ENCODE results near the gene TMEM9. TPM values are rescaled to one million over a fixed set of nuclear protein-coding genes. Genes with fewer than 3 reads are reported as not detected.

The TMEM9 gene
- total and polyA plus RNA-seq, 10 of the 15 experiments (the other 5 are each of a cell fraction or from before 2014, with no cell fraction given), result 7.2 to 46.1 (median 17.3) TPM

DNA sequence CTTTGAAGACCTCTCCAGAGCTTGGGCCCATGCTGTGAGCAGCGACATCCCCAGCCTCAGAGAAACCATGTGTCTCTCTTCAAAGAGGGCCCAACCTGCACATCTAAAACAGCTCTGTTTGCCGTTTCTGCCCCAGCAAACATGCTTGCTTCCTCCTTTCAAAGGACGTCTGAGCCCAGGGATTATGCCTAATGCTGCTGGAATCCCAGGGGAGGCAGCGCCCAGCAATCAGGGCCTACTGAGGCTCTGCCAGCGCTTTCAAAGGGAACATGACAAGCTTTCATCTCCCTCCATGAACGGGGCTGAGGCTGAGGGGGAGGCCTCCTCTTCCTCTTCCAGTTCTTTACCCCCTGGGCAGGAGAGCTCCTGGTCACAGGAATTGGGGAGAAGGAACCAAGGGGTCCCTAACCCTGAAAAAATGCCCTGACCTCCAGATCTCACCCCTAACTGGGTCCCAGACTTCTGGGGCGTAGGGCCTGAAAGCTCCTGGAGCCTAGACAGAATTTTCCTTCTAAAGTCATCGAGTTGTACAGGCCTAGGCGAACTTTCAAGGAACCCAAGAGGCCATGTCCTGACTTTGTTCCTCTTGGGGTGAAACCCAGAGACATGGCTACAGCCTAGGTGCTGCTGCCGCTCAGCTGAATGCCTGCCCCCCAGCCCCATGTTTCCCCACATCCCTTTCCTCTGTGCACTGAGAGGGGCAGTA lies 13.9 kb downstream of the TMEM9 start (continued):
- no peak for TF ChIP-seq MTA3 (IDR thresholded peaks at IDR 0.05; ENCODE audit: borderline replicate concordance, low read length)
- no peak for TF ChIP-seq NFIC (IDR thresholded peaks at IDR 0.05; ENCODE audit: low read depth, low read length)
- no peak for TF ChIP-seq NFYB (IDR thresholded peaks at IDR 0.05; ENCODE audit: insufficient read depth, low read depth, low read length)
- TF ChIP-seq, protein P1, sequence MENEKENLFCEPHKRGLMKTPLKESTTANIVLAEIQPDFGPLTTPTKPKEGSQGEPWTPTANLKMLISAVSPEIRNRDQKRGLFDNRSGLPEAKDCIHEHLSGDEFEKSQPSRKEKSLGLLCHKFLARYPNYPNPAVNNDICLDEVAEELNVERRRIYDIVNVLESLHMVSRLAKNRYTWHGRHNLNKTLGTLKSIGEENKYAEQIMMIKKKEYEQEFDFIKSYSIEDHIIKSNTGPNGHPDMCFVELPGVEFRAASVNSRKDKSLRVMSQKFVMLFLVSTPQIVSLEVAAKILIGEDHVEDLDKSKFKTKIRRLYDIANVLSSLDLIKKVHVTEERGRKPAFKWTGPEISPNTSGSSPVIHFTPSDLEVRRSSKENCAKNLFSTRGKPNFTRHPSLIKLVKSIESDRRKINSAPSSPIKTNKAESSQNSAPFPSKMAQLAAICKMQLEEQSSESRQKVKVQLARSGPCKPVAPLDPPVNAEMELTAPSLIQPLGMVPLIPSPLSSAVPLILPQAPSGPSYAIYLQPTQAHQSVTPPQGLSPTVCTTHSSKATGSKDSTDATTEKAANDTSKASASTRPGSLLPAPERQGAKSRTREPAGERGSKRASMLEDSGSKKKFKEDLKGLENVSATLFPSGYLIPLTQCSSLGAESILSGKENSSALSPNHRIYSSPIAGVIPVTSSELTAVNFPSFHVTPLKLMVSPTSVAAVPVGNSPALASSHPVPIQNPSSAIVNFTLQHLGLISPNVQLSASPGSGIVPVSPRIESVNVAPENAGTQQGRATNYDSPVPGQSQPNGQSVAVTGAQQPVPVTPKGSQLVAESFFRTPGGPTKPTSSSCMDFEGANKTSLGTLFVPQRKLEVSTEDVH (IDR thresholded peaks at IDR 0.05; ENCODE audit: low read depth, partially characterized antibody), result no peak

DNA sequence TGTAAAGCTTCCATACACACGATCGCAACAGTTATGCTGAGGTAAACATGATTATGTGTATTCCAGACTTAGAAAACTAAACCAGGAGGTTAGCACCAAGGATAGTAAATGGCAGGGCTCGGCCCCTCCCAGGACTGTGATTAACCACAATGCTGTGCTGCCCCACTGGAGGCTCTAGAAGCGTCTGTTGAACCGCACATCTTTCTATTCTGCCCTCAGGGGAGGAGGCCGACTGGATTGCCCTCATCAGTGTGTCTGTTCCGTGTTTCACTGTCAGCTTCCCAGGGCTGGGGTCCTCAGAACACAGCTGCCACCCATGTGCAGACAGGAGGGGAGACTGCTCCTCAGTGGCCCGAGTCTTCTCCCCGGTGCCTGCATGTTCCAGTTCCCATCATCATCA lies 14.5 kb downstream of the TMEM9 start:
- SMC1A ChIA-PET (ENCODE audit: uncharacterized antibody, unreplicated experiment), result no interaction called here
- no peak overlapping the region for H3K4me3 ChIP-seq
- POLR2A ChIA-PET, result interaction anchor here (0.5 kb wide), 1 partner anchor 862 kb away, joined by 3 read pairs; no protein-coding TSS in a partner anchor
- no peak overlapping the region for H3K27ac ChIP-seq (ENCODE audit: control insufficient read depth, insufficient read depth)
- H3K4me1 ChIP-seq (ENCODE audit: control insufficient read depth, insufficient read depth, low read length), result no peaks in the 10 kb centered on the region
- no peaks in the 10 kb centered on the region for H3K27me3 ChIP-seq (replicated peaks in 1 of 2; ENCODE audit: control insufficient read depth in 2 of 2, insufficient read depth in 2 of 2, low read length in 1 of 2)
- peaks cover 4 to 6% of the 10 kb centered on the region in 2 experiments; a peak in 3 of 4 replicates for H3K36me3 ChIP-seq (ENCODE audit: control insufficient read depth in 2 of 2, insufficient read depth in 2 of 2, low read length in 1 of 2)
- H3K9me3 ChIP-seq (replicated peaks; ENCODE audit: control insufficient read depth, insufficient read depth, low read length), result no peaks in the 10 kb centered on the region
- BruUV-seq (replicated peaks), result no TSS peak
- CTCF ChIA-PET, result no interaction called here
- no peak overlapping the region for H3K4me2 ChIP-seq (ENCODE audit: control insufficient read depth, insufficient read depth)
- FAIRE-seq (no peak), ATAC-seq (no peak), DNase-seq (ENCODE audit: low read depth, low spot score) (no peak)
- no peak overlapping the region for H3K9ac ChIP-seq (ENCODE audit: control insufficient read depth, insufficient read depth, low read length)
- in situ Hi-C loops (cut with MboI), result no loop called here
- H4K20me1 ChIP-seq (ENCODE audit: control insufficient read depth, insufficient read depth), result no peaks in the 10 kb centered on the region; the same call in 1 of the 2 replicates
- no peak overlapping the region for H2AFZ ChIP-seq (ENCODE audit: control insufficient read depth, low read depth, low read length)
- 97% methylated on average over 9 of the region's 9 CpGs for WGBS (ENCODE audit: insufficient coverage, insufficient replicate concordance, low lambda C conversion rate, missing lambda C conversion rate)
- H3K79me2 ChIP-seq (ENCODE audit: control insufficient read depth, insufficient read depth, low read length), result no peaks in the 10 kb centered on the region
- intact Hi-C loops (cut with micrococcal nuclease; ENCODE audit: unreplicated experiment), result no loop called here
- RAD21 ChIA-PET (ENCODE audit: unreplicated experiment), result no interaction called here
- no peak for TF ChIP-seq POU2F2 (IDR thresholded peaks at IDR 0.05; ENCODE audit: borderline replicate concordance, low read depth, low read length)
- no peak for TF ChIP-seq MEF2A (IDR thresholded peaks at IDR 0.05; ENCODE audit: insufficient read depth, low read depth, low read length)
- TF ChIP-seq, protein P2, sequence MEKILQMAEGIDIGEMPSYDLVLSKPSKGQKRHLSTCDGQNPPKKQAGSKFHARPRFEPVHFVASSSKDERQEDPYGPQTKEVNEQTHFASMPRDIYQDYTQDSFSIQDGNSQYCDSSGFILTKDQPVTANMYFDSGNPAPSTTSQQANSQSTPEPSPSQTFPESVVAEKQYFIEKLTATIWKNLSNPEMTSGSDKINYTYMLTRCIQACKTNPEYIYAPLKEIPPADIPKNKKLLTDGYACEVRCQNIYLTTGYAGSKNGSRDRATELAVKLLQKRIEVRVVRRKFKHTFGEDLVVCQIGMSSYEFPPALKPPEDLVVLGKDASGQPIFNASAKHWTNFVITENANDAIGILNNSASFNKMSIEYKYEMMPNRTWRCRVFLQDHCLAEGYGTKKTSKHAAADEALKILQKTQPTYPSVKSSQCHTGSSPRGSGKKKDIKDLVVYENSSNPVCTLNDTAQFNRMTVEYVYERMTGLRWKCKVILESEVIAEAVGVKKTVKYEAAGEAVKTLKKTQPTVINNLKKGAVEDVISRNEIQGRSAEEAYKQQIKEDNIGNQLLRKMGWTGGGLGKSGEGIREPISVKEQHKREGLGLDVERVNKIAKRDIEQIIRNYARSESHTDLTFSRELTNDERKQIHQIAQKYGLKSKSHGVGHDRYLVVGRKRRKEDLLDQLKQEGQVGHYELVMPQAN (conservative IDR thresholded peaks at IDR 0.05), result no peak
- TF ChIP-seq KAT2A (conservative IDR thresholded peaks at IDR 0.05; ENCODE audit: control insufficient read depth, low read depth, low read length), result no peak
- TF ChIP-seq KLF5 (IDR thresholded peaks at IDR 0.05; ENCODE audit: partially characterized antibody), result no peak
- TF ChIP-seq, protein P3, sequence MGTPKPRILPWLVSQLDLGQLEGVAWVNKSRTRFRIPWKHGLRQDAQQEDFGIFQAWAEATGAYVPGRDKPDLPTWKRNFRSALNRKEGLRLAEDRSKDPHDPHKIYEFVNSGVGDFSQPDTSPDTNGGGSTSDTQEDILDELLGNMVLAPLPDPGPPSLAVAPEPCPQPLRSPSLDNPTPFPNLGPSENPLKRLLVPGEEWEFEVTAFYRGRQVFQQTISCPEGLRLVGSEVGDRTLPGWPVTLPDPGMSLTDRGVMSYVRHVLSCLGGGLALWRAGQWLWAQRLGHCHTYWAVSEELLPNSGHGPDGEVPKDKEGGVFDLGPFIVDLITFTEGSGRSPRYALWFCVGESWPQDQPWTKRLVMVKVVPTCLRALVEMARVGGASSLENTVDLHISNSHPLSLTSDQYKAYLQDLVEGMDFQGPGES (IDR thresholded peaks at IDR 0.05), result no peak
- TF ChIP-seq, protein P4, sequence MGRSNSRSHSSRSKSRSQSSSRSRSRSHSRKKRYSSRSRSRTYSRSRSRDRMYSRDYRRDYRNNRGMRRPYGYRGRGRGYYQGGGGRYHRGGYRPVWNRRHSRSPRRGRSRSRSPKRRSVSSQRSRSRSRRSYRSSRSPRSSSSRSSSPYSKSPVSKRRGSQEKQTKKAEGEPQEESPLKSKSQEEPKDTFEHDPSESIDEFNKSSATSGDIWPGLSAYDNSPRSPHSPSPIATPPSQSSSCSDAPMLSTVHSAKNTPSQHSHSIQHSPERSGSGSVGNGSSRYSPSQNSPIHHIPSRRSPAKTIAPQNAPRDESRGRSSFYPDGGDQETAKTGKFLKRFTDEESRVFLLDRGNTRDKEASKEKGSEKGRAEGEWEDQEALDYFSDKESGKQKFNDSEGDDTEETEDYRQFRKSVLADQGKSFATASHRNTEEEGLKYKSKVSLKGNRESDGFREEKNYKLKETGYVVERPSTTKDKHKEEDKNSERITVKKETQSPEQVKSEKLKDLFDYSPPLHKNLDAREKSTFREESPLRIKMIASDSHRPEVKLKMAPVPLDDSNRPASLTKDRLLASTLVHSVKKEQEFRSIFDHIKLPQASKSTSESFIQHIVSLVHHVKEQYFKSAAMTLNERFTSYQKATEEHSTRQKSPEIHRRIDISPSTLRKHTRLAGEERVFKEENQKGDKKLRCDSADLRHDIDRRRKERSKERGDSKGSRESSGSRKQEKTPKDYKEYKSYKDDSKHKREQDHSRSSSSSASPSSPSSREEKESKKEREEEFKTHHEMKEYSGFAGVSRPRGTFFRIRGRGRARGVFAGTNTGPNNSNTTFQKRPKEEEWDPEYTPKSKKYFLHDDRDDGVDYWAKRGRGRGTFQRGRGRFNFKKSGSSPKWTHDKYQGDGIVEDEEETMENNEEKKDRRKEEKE (IDR thresholded peaks at IDR 0.05), result no peak
- no peak for TF ChIP-seq EZH2 (IDR thresholded peaks at IDR 0.05; ENCODE audit: borderline replicate concordance, control insufficient read depth, low read depth, low read length)

All from GM12878 (cell line).